Measurements from ENCODE around the gene ANAPC7. TPM values are rescaled to one million over a fixed set of nuclear protein-coding genes. Genes with fewer than 3 reads are reported as not detected.
"Not testable (repeated sequence)": the region's sequence is repeated elsewhere in the genome, so short reads cannot be mapped to it uniquely, and the experiment has no call there.

Gene ANAPC7
- total RNA-seq, 1 donor from 2014 or later, result 64.7 TPM

DNA sequence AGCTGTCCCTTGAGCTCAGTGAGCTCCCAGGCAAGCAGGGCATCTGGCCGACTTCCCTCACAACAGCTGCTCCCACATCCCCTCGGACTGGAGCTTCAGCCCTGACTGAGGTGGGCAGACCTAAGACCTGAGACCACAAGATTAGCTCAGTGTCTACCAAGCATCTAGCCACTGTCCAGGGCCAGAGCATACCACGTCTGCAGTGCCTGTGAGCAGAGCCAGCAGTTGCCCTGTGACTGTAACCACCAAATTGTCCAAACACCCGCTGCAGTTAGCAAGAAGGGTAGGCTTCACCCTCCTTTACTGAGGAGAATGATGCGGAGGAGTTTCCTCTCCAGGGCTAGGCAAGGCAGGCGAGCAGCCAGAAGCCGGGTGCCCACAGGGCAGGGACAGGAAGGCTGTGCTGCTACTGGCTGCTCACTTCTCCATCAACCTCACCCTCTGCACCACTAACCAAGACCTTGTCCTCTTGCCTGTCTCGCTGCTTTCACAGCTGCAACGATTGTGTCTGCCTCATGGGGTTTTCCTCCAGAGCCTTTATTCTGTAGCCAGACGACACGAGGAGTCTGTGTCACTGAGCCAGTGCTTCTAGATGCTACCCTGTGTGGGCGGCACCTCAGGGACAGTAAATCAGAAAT, 53.9 kb downstream of the ANAPC7 start:
- intact Hi-C loops (cut with micrococcal nuclease), result loop anchor here (1.0 to 10.0 kb wide), 4 partner anchors 53 to 245 kb away; partner anchors contain the start of genes ANAPC7 and ATP2A2

DNA sequence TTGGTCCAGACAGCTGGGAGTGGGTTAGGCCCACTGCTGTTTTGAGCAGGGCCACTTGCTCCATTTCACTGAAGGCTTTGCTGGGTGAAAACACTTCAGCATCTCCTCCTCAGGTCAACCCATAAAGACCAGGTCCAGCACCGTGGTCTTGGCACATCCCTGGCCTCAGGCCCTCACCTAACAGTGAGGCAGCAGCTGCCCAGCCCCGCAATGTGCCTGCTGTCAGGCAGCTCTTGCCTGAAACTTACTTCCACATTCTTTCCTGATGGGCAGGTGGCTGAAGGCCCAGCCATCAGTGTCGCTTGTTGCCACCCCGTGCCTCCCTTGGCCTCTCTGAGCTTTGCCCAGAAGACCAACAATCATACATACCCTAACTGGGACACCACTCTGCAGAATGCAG, 54.4 kb downstream of the ANAPC7 start:
- intact Hi-C loops (cut with micrococcal nuclease), result loop anchor here (1.0 kb wide), 1 partner anchor 68 kb away; the partner anchor contains the start of gene ATP2A2

DNA sequence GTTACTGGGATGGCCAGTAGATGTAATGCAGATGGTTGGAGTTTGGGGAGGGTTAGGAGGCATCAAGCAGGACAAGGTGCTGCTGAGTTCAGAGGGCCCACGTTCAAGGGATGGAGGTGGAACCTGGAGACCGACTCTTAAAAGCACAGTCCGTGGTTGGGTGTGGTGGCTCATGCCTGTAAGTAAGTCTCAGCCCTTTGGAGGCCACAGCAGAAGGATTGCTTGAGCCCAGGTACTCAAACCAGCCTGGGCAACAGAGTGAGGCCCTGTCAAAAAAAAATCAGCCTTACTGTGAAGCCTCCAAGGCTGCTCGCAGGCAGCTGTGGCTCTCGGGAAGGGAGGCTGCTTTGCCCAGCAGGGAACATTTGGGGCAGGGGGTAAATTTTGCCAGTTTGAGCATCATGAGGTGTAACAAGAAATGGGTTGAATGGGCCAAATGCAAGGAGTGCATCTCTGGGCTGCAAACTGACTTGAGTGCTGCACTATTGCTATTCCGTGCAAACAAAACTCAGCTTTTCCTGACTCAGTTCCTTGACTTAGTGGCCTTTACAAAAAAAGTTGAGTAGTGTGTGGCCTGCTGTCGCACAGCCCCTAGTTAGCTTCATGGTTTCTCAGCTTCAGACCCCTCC, 55.0 kb downstream of the ANAPC7 start:
- intact Hi-C loops (cut with micrococcal nuclease), result loop anchor here (1.0 kb wide), 1 partner anchor 67 kb away; the partner anchor contains the start of gene ATP2A2

DNA sequence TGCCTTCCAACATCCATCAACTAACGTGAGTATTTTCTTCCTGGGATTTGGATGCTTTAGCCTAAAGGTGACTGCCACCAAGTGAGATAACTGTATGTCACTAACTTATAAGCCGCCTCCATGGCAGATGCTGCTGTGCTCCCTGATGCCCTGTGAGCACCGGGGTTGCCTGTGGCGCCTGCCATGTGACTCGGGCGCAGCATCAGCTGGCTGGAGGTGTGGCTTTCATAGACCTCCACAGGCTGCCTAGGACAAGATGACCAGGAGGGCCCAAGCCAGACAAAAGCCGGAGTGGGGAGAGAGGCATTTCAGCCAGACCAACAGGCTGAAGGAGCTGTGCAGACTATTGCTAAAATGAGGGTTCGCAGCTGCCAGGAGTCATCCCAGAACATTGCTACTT, 55.7 kb downstream of the ANAPC7 start:
- intact Hi-C loops (cut with micrococcal nuclease), result no loop called here

DNA sequence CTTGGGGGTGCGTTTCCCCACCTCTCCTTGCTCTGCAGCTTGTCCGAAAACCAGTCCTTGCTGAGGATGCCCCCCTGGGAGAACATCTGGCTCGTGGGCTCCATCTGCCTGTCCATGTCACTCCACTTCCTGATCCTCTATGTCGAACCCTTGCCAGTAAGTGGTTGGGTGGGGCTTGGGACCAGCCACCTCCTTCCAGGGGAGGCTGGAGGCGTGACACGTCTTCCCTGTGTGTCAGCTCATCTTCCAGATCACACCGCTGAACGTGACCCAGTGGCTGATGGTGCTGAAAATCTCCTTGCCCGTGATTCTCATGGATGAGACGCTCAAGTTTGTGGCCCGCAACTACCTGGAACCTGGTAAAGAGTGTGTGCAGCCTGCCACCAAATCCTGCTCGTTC, 57.5 kb downstream of the ANAPC7 start:
- intact Hi-C loops (cut with micrococcal nuclease), result no loop called here

DNA sequence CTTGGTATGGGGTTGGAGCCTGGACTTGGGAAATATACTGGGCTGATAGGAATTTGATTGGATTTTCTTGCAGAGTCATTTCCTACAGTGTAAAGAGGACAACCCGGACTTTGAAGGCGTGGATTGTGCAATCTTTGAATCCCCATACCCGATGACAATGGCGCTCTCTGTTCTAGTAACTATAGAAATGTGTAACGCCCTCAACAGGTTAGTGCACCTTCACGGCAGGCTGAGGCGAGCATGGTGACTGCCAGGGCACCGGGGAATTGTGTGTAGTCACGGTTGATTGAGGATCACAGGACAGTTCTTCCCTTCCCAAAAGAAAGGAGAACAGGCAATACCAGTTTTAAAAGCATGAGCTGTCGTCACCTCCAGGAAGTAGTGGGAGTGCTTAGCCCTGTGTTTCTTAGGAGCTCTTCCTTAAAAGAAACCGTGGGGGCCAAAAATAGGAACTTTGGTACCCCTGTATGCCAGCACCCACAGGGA, 58.3 kb downstream of the ANAPC7 start:
- intact Hi-C loops (cut with micrococcal nuclease), result no loop called here

DNA sequence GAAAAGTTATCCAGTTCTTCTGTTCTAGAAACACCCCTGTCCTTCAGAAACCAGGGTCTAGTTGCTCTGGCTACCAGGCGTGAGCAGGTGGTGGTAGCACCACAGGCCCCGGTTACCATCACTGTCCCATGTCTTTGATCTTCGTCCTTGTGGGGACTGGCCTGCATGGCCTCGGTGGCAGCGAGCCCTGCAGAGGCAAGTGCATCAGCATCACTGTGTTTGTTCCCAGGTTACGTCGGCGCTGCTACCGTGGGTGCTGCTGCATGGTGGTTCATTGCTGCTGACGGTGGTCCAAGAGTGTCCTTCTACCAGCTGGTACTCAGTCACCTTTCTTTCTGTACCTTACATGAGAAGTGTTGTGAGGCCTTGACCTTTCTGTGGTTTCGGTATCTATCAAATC, 58.9 kb downstream of the ANAPC7 start:
- intact Hi-C loops (cut with micrococcal nuclease), result no loop called here

DNA sequence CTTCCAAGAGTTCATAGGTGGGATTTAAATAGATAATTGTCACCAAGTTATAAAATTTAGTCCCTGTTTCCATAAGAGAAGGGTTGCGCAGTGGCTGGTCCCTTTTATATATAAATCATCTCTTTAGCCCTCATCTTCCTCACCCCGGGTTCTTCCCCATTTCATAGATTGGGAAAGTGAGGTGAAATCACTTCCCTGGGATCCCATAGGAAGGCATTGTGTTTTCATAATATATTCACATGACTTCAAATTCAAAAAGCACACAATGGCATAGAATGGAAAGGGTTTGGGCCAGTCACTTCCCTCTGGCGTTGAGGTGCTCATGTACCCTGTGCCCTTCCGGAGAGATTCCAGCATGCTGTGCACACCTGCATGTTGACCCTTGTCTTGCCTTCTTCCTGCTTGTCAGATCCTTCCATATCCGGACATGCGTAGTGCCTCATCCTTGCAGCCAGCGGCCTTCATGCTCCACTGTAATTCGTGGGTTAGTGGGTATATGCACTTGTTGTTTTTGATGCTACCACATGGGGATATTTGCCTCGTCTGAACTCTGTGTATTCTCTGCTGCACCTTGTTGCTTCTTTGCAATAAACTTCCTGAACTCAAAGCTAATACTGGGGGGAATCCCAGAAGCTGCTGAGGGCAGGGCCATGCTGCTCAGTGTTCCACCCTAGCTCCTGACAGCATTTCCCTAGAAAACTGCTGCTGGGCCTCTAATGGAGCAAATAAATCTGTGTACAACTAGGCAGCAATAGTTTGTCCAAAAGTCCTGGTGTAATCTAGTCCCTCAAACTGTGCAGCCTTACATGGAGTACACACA, 59.6 kb downstream of the ANAPC7 start:
- intact Hi-C loops (cut with micrococcal nuclease), result no loop called here

DNA sequence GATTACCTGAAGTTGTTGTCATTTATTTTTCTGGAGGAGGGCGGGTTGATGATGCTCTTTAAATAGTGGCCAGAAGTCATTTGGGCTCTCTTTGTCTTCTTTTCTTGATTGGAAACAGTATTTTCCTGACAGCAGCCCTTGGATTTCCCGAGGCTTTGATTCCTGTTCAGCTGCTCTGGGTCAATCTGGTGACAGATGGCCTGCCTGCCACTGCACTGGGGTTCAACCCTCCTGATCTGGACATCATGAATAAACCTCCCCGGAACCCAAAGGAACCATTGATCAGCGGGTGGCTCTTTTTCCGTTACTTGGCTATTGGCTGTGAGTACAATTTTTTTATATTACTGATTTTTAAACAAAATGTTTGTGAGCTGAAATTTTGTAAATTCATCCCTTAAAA, 60.4 kb downstream of the ANAPC7 start:
- intact Hi-C loops (cut with micrococcal nuclease), result no loop called here

DNA sequence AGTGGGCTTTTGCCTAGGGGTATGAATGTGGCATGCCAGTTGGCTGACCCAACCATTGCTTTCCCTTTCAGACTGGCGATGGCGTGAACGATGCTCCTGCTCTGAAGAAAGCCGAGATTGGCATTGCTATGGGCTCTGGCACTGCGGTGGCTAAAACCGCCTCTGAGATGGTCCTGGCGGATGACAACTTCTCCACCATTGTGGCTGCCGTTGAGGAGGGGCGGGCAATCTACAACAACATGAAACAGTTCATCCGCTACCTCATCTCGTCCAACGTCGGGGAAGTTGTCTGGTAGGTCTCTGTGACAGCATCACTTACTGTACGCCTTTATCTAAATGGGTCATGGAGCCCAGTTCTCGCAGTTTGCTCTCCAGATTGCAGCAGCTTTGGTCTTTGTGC, 61.4 kb downstream of the ANAPC7 start:
- intact Hi-C loops (cut with micrococcal nuclease), result no loop called here

DNA sequence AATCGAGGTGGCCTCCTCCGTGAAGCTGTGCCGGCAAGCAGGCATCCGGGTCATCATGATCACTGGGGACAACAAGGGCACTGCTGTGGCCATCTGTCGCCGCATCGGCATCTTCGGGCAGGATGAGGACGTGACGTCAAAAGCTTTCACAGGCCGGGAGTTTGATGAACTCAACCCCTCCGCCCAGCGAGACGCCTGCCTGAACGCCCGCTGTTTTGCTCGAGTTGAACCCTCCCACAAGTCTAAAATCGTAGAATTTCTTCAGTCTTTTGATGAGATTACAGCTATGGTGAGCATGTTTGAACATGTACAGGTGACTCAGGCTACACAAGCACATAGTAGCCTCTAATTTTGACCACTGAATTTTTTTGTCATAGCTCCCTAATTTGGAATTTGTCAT, 62.8 kb downstream of the ANAPC7 start:
- intact Hi-C loops (cut with micrococcal nuclease), result no loop called here

DNA sequence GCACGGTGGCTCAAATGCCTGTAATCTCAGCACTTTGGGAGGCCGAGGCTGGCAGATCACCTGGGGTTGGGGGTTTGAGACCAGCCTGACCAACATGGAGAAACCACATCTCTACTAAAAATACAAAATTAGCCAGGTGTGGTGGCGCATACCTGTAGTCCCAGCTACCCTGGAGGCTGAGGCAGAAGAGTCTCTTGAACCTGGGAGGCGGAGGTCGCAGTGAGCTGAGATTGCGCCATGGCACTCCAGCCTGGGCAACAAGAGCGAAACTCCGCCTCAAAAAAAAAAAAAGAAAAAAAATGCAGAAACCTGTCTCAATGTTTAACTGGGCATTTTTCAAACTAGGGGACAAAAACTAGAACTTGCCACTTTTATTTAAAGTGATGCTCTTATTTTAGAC, 63.2 kb downstream of the ANAPC7 start:
- intact Hi-C loops (cut with micrococcal nuclease), result not testable (repeated sequence)

DNA sequence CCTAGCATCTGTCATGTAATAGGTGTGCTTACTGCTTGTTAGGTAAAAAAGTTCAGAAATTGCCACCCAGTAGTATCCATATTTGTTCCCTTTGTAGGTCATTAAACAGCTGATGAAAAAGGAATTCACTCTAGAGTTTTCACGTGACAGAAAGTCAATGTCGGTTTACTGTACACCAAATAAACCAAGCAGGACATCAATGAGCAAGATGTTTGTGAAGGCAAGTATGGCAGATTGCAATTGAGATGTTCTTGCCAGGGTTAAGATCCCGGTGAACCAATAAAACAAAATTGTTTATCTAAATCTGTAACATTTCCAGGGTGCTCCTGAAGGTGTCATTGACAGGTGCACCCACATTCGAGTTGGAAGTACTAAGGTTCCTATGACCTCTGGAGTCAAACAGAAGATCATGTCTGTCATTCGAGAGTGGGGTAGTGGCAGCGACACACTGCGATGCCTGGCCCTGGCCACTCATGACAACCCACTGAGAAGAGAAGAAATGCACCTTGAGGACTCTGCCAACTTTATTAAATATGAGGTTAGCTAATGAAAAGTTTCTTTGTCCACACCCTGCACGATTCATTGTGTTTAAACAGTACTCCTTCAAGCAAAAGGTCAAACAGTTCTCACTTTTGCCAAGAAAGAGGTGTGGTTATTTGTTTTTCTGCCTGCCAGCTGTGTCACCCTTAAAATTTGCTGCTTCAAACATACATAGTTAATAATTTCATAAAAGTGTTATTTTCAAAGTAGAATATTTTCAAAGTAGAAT, 64.1 kb downstream of the ANAPC7 start:
- intact Hi-C loops (cut with micrococcal nuclease), result loop anchor here (5.0 kb wide), 1 partner anchor 42 kb away; no protein-coding TSS in a partner anchor

DNA sequence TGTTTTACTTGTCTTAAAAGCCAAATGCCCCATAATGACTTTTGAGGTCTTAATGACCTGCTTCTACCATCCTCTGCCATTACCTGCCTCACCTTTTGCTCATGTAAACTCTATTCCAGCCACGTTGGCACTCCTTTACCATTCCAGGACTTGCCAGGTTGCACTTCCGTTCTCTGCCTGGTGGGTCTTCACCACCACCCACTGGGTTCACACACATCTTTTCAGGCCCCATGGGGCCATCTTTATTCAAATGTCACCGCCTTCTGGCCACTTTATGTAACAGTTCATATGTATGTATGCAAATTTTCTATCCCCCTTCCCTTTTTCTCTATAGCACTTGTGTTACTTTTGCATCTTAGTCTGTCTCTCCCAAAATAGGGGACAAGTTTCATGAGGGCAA, 64.8 kb downstream of the ANAPC7 start:
- intact Hi-C loops (cut with micrococcal nuclease), result loop anchor here (5.0 kb wide), 1 partner anchor 41 kb away; no protein-coding TSS in a partner anchor

DNA sequence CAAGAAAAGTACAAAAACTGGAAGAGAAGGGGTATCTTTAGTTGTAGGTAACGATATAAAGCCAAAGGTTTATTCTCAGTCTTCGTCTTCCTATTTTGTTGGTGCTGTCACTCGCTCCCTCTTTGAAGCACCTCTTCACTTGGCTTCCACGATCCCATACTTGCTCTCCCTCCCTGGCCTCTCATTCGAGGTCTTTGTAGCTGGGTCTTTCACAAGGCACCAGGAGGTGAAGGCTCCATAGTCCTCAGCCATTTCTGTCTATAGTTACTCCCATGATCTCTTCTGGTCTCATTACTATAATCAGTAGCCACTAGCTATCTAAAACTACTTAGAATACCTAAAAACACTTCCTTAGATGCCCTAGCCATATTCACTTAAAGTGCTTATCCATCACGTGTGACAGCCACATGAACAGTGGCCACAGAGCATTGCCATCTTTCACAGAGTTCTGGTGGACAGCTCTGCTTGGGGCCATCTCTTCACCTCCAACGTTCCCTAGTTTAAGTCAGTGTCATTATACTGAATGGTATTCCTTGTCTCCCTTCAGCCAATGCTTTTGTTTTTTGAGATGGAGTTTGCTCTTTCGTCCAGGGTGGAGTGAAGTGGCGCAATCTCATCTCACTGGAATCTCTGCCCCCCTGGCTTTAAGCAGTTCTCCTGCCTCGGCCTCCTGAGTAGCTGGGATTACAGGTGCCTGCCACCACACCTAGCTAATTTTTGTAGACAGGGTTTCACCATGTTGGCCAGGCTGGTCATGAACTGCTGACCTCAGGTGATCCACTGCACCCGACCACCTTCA, 65.4 kb downstream of the ANAPC7 start:
- intact Hi-C loops (cut with micrococcal nuclease), result loop anchor here (5.0 kb wide), 1 partner anchor 41 kb away; no protein-coding TSS in a partner anchor

DNA sequence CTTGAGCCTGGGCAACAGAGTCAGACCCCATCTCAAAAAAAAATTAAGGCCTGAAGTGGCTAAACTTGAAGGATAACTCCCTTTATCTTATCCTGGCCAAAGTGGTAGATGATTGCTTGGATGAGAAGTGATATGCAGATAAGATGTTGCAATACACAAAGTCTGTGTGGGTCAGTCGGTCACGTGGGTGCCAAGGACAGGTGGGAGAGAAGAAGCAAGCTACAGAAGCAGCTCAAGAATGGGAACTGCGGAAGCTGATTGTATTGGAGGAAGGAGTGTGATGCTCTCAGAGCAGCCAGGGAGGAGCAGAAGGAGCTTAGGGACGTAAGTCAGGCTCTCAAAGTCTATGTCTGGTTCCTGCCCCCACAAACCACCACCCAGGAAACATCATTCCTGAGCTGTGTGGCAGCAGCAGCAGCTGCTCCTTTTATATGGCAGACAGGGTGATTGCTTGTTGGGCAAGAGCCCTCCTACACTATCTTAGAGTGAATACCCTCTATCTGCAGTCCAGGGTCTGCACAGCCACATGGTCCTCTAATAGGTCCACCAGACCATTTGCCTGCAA, 67.9 kb downstream of the ANAPC7 start:
- intact Hi-C loops (cut with micrococcal nuclease), result loop anchor here (5.0 kb wide), 1 partner anchor 38 kb away; no protein-coding TSS in a partner anchor

DNA sequence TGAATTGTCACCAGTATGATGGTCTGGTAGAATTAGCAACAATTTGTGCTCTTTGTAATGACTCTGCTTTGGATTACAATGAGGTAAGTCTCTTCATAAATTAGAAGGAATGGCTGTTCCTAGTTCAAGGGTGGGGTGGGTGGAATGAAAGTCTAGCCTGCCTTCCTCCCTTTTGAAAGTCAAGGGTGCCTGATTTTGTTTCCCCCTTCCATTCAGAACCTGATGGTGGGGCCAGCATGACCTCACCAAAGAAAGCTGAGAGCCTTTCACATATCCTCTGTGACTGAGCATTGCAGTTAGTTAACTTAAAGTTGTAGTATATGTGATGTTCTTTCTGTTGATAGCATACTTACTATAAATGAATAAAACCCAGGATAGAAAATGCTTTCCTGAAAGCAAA, 70.3 kb downstream of the ANAPC7 start:
- intact Hi-C loops (cut with micrococcal nuclease), result no loop called here

DNA sequence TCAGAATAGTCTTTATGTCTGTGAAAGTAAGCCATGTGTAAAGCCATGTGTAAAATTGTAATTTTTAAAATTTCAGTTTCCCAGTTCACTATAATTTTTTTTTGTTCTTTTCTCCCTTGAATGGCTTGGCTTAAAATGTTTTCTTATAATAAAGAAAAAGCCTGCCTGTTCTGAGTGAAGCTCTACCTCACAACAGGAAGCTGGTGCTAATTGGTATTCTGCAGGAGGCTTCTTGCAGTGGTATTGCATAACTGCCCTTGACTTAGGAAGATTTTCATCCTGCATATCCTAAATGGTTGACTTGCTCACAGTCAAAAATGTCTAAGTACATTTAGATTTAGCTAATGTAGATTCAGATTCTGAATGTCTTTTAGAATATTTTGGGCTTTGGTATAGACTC, 73.0 kb downstream of the ANAPC7 start:
- intact Hi-C loops (cut with micrococcal nuclease), result no loop called here

DNA sequence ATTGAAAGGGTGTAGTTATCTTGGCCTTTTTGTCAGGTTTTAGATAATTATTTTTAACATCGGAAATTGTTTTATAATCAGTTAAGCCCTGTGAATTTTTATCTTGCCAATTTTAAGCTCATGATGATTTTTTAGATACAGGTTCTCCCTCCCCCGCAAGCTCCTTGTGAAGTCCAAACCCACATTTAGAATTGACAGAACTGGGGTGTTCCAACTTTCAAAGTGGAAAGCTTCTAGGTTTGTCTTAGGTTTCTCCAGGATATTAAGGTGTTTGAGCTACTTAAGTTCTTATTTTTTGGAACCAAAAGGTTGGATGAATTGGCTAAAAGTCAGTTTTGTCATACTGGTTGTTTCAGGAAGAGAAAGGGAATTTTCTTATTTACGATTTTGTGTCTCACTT, 73.4 kb downstream of the ANAPC7 start:
- intact Hi-C loops (cut with micrococcal nuclease), result no loop called here

DNA sequence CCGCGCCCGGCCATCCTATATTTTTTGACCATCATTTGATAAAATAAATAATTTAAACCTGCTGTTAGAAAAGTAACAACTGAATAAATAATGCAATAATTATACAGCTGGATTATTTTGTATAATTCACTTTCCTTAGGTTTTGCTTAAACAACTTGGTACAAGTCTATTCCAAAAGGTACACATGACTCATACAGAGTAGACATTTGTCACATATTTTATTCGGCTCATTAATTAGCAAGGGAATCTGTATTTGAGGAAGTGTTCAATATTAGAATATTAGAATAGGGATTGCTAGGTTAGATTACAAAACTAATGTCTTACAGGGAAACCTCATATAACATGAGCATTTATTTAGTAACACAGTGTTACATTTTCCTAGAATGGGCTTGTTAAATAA, 73.8 kb downstream of the ANAPC7 start:
- intact Hi-C loops (cut with micrococcal nuclease), result no loop called here

Measured in T-helper 1 cell treated with Interleukin-12 subunit alpha and Interleukin-12 subunit beta and Interleukin-4 antibody, amounts not matched to agents 30 ng/mL and 1 ng/mL, for 36 hours (primary cell).